Measurements from ENCODE around the gene DNAJC10.
"Not testable (repeated sequence)": the region's sequence is repeated elsewhere in the genome, so short reads cannot be mapped to it uniquely, and the experiment has no call there.

DNA sequence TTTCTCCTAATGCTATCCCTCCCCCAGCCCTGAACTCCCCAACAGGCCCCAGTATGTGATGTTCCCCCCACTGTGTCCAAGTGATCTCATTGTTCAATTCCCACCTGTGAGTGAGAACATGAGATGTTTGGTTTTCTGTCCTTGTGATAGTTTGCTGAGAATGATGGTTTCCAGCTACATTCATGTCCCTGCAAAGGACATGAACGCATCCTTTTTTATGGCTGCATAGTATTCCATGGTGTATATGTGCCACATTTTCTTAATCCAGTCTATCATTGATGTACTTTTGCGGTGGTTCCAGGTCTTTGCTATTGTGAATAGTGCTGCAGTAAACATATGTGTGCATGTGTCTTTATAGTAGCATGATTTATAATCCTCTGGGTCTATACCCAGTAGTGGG is 52.9 kb downstream of the DNAJC10 start:
- TF ChIP-seq EZH2 (IDR thresholded peaks at IDR 0.05; ENCODE audit: low read depth); CTCF (conservative IDR thresholded peaks at IDR 0.05): not testable (repeated sequence)
